NAMALWA (cell line): Measurements from ENCODE around the gene TBC1D4.

Experiments used
- DNase-seq: peaks from one replicate; pipeline ENCODE4 v3.0.0-alpha.2; 2015; ENCODE audit warnings: low spot score

TBC1D4 gene

GRCh38 chr13:75417656-75418055 is 64.3 kb downstream of the TBC1D4 start:
- DNase-seq = no peak

- no peak for DNase-seq
These were observed 65.0 kb downstream of the TBC1D4 start for GRCh38 chr13:75417012-75417384.

GRCh38 chr13:75416327-75417011 is 65.5 kb downstream of the TBC1D4 start:
- DNase-seq = peak; percentile 39

- no peak for DNase-seq
These were observed 66.3 kb downstream of the TBC1D4 start for GRCh38 chr13:75415694-75416093.

GRCh38 chr13:75415171-75415570 is 66.8 kb downstream of the TBC1D4 start:
- DNase-seq = no peak

- no peak for DNase-seq
These were observed 67.7 kb downstream of the TBC1D4 start for GRCh38 chr13:75414036-75414827.

GRCh38 chr13:75411924-75412537 is 69.9 kb downstream of the TBC1D4 start:
- DNase-seq = no peak

- peak; percentile 38 for DNase-seq
These were observed 71.8 kb downstream of the TBC1D4 start for GRCh38 chr13:75410207-75410606.

- DNase-seq = no peak
These were observed 74.0 kb downstream of the TBC1D4 start for GRCh38 chr13:75407998-75408397.

- no peak for DNase-seq
These were observed 74.5 kb downstream of the TBC1D4 start for GRCh38 chr13:75407473-75407872.

- DNase-seq = no peak
These were observed 75.8 kb downstream of the TBC1D4 start for GRCh38 chr13:75405976-75406703.

GRCh38 chr13:75404726-75405125 is 77.2 kb downstream of the TBC1D4 start:
- DNase-seq = no peak

GRCh38 chr13:75402787-75403186 is 79.2 kb downstream of the TBC1D4 start:
- no peak for DNase-seq

- no peak for DNase-seq
These were observed 81.2 kb downstream of the TBC1D4 start for GRCh38 chr13:75400775-75401174.

GRCh38 chr13:75399879-75400217 is 82.1 kb downstream of the TBC1D4 start:
- DNase-seq = no peak

- no peak for DNase-seq
These were observed 82.6 kb downstream of the TBC1D4 start for GRCh38 chr13:75399168-75399878.

- DNase-seq = no peak
These were observed 83.9 kb downstream of the TBC1D4 start for GRCh38 chr13:75398072-75398471.

GRCh38 chr13:75395901-75396300 is 86.1 kb downstream of the TBC1D4 start:
- DNase-seq = no peak

GRCh38 chr13:75395066-75395465 is 86.9 kb downstream of the TBC1D4 start:
- no peak for DNase-seq

GRCh38 chr13:75393839-75394520 is 88.0 kb downstream of the TBC1D4 start:
- DNase-seq = no peak

- DNase-seq = no peak
These were observed 90.4 kb downstream of the TBC1D4 start for GRCh38 chr13:75391432-75392100.
